Measurements from ENCODE around the gene ADAMTS17. TPM values are rescaled to one million over a fixed set of nuclear protein-coding genes. Genes with fewer than 3 reads are reported as not detected.

Gene ADAMTS17
- total and polyA plus RNA-seq, 9 of the 15 experiments (the other 6 are each of a cell fraction or from before 2014, with no cell fraction given) = 0.01 to 0.14 (median 0.07) TPM; not detected in 6

DNA sequence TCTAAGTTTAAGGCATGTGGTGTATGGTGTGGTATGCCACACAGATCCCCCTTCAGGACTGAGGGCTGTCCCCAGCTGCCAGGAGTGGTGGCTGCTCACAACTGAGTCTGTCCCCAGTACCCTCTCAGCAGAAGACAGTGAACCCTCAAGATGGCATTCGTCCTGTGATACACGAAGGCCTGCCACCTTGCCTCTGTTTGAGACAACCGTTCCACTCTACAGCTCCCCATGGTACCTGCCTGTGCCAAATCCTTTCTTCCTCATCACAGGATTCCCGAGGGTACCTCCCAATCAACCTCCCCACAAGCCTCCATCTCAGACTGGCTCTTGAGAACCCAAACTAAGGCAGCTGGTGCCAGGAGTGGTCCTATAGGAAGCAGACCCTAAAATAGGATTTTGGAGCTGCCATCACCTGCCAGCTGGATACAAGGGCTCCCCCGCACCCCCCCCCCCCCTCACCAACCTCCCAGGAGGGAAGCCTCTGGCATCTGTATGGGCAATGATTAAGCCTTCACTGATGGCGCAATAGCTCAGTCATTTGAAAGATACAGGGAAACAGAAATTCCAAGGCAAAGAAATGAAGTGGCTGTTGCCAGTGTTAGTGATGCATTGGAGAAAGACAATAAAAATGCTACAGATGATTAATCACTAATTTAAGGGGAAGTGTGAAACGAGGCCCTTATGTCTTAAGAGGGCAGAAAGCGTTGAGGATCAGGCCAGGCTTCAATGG is 378.5 kb downstream of the ADAMTS17 start:
- Histone ChIP-seq H3K27ac (ENCODE audit: extremely low read depth, low read depth, low read length) (no peak overlapping the region), H3K9me3 (replicated peaks; ENCODE audit: control insufficient read depth, insufficient read depth, low read depth, low read length) (no peaks in the 10 kb centered on the region), H2AFZ (ENCODE audit: low read depth, low read length) (no peak overlapping the region), H3K4me3 (no peak overlapping the region), H3K36me3 (ENCODE audit: control insufficient read depth, insufficient read depth, low read length) (no peaks in the 10 kb centered on the region), H3K9me1 (ENCODE audit: control insufficient read depth, insufficient read depth, low read length) (no peaks in the 10 kb centered on the region), H3K79me2 (ENCODE audit: control insufficient read depth, insufficient read depth, low read length) (no peaks in the 10 kb centered on the region), H3K9ac (ENCODE audit: insufficient read depth in 1 of 2, low read depth in 2 of 2, low read length in 2 of 2) (no peak overlapping the region), H3K4me2 (ENCODE audit: insufficient read depth, low read length) (no peak overlapping the region), H4K20me1 (replicated peaks; ENCODE audit: control insufficient read depth, insufficient read depth, low read length) (no peaks in the 10 kb centered on the region), H3K27me3 (ENCODE audit: control insufficient read depth in 2 of 2, insufficient read depth in 2 of 2, low read length in 2 of 2) (peaks cover 3 to 7% of the 10 kb centered on the region in 2 experiments; a peak in 2 of 5 replicates), H3K4me1 (replicated peaks in 1 of 2; ENCODE audit: control insufficient read depth in 2 of 2, insufficient read depth in 2 of 2, low read length in 2 of 2) (no peaks in the 10 kb centered on the region)
- 1% methylated on average over 8 of the region's 8 CpGs for WGBS (ENCODE audit: insufficient coverage, low coverage, missing lambda C conversion rate)
- BruUV-seq (replicated peaks) = no TSS peak
- ChIA-PET CTCF (ENCODE audit: low intra/inter-chr PET ratio) (no interaction called here), POLR2A (no interaction called here)
- FAIRE-seq (no peak), ATAC-seq (no peak), DNase-seq (ENCODE audit: extremely low read depth in 1 of 4, low spot score in 3 of 4) (no peak)
- intact Hi-C loops (cut with micrococcal nuclease) (no loop called here), in situ Hi-C loops (cut with MboI) (no loop called here)
- TF ChIP-seq, protein P1, sequence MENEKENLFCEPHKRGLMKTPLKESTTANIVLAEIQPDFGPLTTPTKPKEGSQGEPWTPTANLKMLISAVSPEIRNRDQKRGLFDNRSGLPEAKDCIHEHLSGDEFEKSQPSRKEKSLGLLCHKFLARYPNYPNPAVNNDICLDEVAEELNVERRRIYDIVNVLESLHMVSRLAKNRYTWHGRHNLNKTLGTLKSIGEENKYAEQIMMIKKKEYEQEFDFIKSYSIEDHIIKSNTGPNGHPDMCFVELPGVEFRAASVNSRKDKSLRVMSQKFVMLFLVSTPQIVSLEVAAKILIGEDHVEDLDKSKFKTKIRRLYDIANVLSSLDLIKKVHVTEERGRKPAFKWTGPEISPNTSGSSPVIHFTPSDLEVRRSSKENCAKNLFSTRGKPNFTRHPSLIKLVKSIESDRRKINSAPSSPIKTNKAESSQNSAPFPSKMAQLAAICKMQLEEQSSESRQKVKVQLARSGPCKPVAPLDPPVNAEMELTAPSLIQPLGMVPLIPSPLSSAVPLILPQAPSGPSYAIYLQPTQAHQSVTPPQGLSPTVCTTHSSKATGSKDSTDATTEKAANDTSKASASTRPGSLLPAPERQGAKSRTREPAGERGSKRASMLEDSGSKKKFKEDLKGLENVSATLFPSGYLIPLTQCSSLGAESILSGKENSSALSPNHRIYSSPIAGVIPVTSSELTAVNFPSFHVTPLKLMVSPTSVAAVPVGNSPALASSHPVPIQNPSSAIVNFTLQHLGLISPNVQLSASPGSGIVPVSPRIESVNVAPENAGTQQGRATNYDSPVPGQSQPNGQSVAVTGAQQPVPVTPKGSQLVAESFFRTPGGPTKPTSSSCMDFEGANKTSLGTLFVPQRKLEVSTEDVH (IDR thresholded peaks at IDR 0.05; ENCODE audit: low read depth, partially characterized antibody) = no peak
- TF ChIP-seq ZBTB2 (IDR thresholded peaks at IDR 0.05) (no peak), U2AF2 (optimal IDR thresholded peaks at IDR 0.05; ENCODE audit: low read depth, low read length) (no peak)
